Measurements from ENCODE around the gene P4HTM.

DNA sequence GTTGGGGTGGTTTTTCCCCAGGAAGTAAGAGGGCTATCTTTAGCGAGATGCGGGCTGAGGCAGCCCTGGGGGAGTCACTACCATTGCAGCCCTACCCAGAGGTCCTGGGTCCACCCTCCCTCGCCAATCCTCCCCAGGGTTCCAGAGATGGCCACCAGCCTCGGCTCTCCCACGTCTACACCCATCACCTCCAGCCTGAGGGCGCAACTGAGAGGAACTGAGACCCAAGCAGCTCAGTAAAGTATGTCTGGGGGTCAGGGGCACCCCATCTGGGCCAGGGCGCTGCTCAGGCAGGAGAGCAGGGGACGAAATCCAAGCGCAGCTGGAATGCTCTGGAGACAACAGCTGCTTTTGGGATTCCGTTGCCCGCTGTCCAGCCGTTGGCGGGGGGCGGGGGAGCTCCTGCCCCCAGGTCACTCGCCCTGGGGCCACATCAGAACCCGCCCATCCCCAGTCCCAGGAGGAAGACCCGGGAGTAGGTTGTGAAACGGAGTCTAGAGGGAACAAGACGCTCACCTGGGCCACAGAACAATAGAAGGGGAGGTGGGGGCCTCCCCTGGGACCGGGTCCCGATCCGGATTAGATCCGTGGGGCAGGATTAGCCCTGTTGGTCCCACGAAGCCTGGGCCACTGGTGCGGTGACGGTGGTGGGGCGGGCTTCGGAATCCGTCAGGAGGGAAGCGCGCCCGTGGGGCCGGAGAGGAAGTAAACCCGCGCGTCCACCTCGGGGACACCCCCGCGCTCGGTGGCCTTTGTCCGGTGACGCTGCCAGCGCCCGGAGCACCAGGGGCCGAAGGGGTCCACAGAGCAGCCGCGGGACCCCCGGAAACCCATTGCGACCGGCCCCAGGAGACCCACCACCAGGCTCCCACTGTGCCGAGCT lies 30.5 kb downstream of the P4HTM start:
- peak; percentile 64 for TF ChIP-seq POLR2A (IDR thresholded peaks at IDR 0.05; ENCODE audit: low read depth, low read length)
- TF ChIP-seq POLR2AphosphoS5 (IDR thresholded peaks at IDR 0.05; ENCODE audit: low read depth, low read length) = peak; percentile 65; the same call in 1 of the 2 replicates
- TF ChIP-seq TAF1 (IDR thresholded peaks at IDR 0.05; ENCODE audit: low read depth, low read length) = peak; percentile 53; the same call in 1 of the 2 replicates

Data from GM12891 (cell line).